Kasumi-1 (cell line): Measurements from ENCODE around the gene TDRKH.
"Not testable (repeated sequence)": the region's sequence is repeated elsewhere in the genome, so short reads cannot be mapped to it uniquely, and the experiment has no call there.

Source experiments
- DNase-seq, 2 experiments: peaks; one replicate each; lab custom pipeline; 2025; lab: John Stamatoyannopoulos, UW

Gene TDRKH

GRCh38 chr1:151762941-151763921 is 27.1 kb downstream of the TDRKH start, which contains the start of gene MRPL9:
Gene MRPL9, minus strand, starts transcription at chr1:151763496. Its CDS starts 17 bp downstream, at chr1:151763479.
- peak; percentile 79 to 85 for DNase-seq

GRCh38 chr1:151760597-151761385 is 29.5 kb downstream of the TDRKH start:
- no peak for DNase-seq

GRCh38 chr1:151759241-151759640 is 31.1 kb downstream of the TDRKH start:
- DNase-seq: no peak

GRCh38 chr1:151756291-151756690 is 34.0 kb downstream of the TDRKH start:
- DNase-seq: no peak

- no peak for DNase-seq
Observed at GRCh38 chr1:151741516-151741915, 48.8 kb downstream of the TDRKH start.

- no peak for DNase-seq
Observed at GRCh38 chr1:151739590-151740355, 50.5 kb downstream of the TDRKH start.

GRCh38 chr1:151737479-151737878 is 52.8 kb downstream of the TDRKH start:
- DNase-seq: no peak

GRCh38 chr1:151737026-151737425 is 53.3 kb downstream of the TDRKH start:
- DNase-seq: no peak

GRCh38 chr1:151733995-151734394 is 56.3 kb downstream of the TDRKH start:
- DNase-seq: not testable (repeated sequence)

- DNase-seq: no peak
Observed at GRCh38 chr1:151733126-151733525, 57.2 kb downstream of the TDRKH start.

- no peak for DNase-seq
Observed at GRCh38 chr1:151729966-151730291, 60.4 kb downstream of the TDRKH start.

- no peak for DNase-seq
Observed at GRCh38 chr1:151729157-151729965, 60.9 kb downstream of the TDRKH start.

- DNase-seq: no peak
Observed at GRCh38 chr1:151728151-151729054, 61.9 kb downstream of the TDRKH start.

- no peak for DNase-seq
Observed at GRCh38 chr1:151723726-151724370, 66.5 kb downstream of the TDRKH start.
